Measurements from ENCODE around the gene DAPK2. TPM values are rescaled to one million over a fixed set of nuclear protein-coding genes. Genes with fewer than 3 reads are reported as not detected.

DAPK2 gene
- total and polyA plus RNA-seq, 2 of the 4 experiments (the other 2 are of a cell fraction) = 0.34 to 0.36 TPM

GRCh38 chr15:63917588-63918316 is 128.5 kb downstream of the DAPK2 start:
- Histone ChIP-seq H3K4ac (ENCODE audit: low read depth, low read length) (no peak overlapping the region), H3K36me3 (ENCODE audit: control insufficient read depth, insufficient read depth, low read length) (no peaks in the 10 kb centered on the region), H2BK120ac (ENCODE audit: low read depth, low read length) (no peak overlapping the region), H3K4me3 (ENCODE audit: insufficient read depth, low read depth, low read length) (no peak overlapping the region), H2BK20ac (ENCODE audit: low read depth, low read length) (no peak overlapping the region), H2AFZ (replicated peaks; ENCODE audit: low read length, poor library complexity) (no peak overlapping the region), H2BK15ac (ENCODE audit: low read depth, low read length) (no peak overlapping the region), H3K27me3 (ENCODE audit: control insufficient read depth, insufficient read depth, low read length) (peaks cover 8% of the 10 kb centered on the region), H2AK5ac (ENCODE audit: low read depth, low read length) (no peak overlapping the region), H3K56ac (ENCODE audit: extremely low read depth, insufficient read depth, low read length) (no peak overlapping the region), H3K9me3 (ENCODE audit: control insufficient read depth, insufficient read depth, low read length) (no peaks in the 10 kb centered on the region), H3K18ac (ENCODE audit: low read depth, low read length) (no peak overlapping the region), H2AK9ac (replicated peaks; ENCODE audit: low read depth, low read length, poor library complexity) (no peak overlapping the region), H3K23ac (ENCODE audit: low read depth, low read length) (no peak overlapping the region), H3K9me1 (ENCODE audit: insufficient read depth, low read length) (no peaks in the 10 kb centered on the region; the same call in 1 of the 2 replicates), H3K14ac (replicated peaks; ENCODE audit: low read depth, low read length) (no peak overlapping the region), H4K5ac (ENCODE audit: low read depth, low read length) (no peak overlapping the region), H2BK5ac (ENCODE audit: low read depth, low read length, poor library complexity, severe bottlenecking) (no peak overlapping the region), H3K4me2 (ENCODE audit: low read depth, low read length) (no peak overlapping the region), H4K8ac (ENCODE audit: low read depth in 2 of 2, low read length in 2 of 2) (no peak overlapping the region), H3K4me1 (ENCODE audit: control insufficient read depth, insufficient read depth, low read length) (peaks cover 7% of the 10 kb centered on the region; the same call in 1 of the 2 replicates), H4K20me1 (ENCODE audit: insufficient read depth, low read length) (no peaks in the 10 kb centered on the region), H3K9ac (ENCODE audit: low read depth, low read length) (no peak overlapping the region), H4K91ac (ENCODE audit: insufficient read depth, low read depth, low read length) (no peak overlapping the region), H3K27ac (ENCODE audit: insufficient read depth, low read length) (no peak overlapping the region), H3K79me1 (ENCODE audit: low read depth in 1 of 2, low read length in 2 of 2) (no peaks in the 10 kb centered on the region)
- TF ChIP-seq CEBPB (IDR thresholded peaks at IDR 0.05; ENCODE audit: low read depth, low read length) (no peak), FOS (IDR thresholded peaks at IDR 0.05; ENCODE audit: low read depth, low read length) (no peak)
- dilution Hi-C loops (cut with HindIII; ENCODE audit: low sequenced_read_pairs, unreplicated experiment) (no loop called here), in situ Hi-C loops (cut with MboI; ENCODE audit: low sequenced_read_pairs) (no loop called here), intact Hi-C loops (cut with micrococcal nuclease) (no loop called here)
- DNase-seq (no peak), ATAC-seq (ENCODE audit: low read depth) (no peak)
- ChIA-PET CTCF (no interaction called here), POLR2A (ENCODE audit: unreplicated experiment) (no interaction called here)
- no CpG with 5 or more reads among the region's 8 CpGs for WGBS, 2 experiments (ENCODE audit: extremely low coverage in 2 of 2, insufficient read length in 1 of 2)
- BruUV-seq (replicated peaks) = no TSS peak
